Nephron progenitor cell (in vitro differentiated cells): ENCODE results near the gene PLXNA1.
A peak's percentile ranks its signal among the peaks of the same experiment; 100 is the strongest.

Experiments used
- DNase-seq: peaks from one replicate; pipeline ENCODE4 v3.0.0; 2021
- H3K27ac Mint-ChIP-seq: 2 replicates; pipeline ENCODE4 v1.8.0; 2021; ENCODE audit warnings: mild to moderate bottlenecking, moderate library complexity, mixed read lengths
- H3K27me3 Mint-ChIP-seq: 2 replicates; pipeline ENCODE4 v1.8.0; 2021; ENCODE audit warnings: mild to moderate bottlenecking, low read depth, mixed read lengths; ENCODE audit not compliant: poor library complexity
- H3K36me3 Mint-ChIP-seq: 2 replicates; pipeline ENCODE4 v1.8.0; 2021; ENCODE audit warnings: low read depth, mixed read lengths
- H3K4me1 Mint-ChIP-seq: 2 replicates; pipeline ENCODE4 v1.8.0; 2021; ENCODE audit warnings: mixed read lengths
- H3K4me3 Mint-ChIP-seq: 2 replicates; pipeline ENCODE4 v1.8.0; 2021; ENCODE audit warnings: mild to moderate bottlenecking, moderate library complexity, mixed read lengths
- H3K9me3 Mint-ChIP-seq: 2 replicates; pipeline ENCODE4 v1.8.0; 2021; ENCODE audit warnings: mild to moderate bottlenecking, moderate library complexity, mixed read lengths
- CTCF ChIP-seq: fragments of 200-600 bp; sonication (generic); IDR thresholded peaks from 2 replicates; pipeline ENCODE4 v1.5.0; 2021; ENCODE audit warnings: antibody characterized with exemption

The PLXNA1 gene

GRCh38 chr3:126986001-126986400 is 3.1 kb downstream of the PLXNA1 start:
- peaks cover 5% of the 10 kb centered on the region for H3K36me3 Mint-ChIP-seq
- H3K27me3 Mint-ChIP-seq, result peaks cover 21% of the 10 kb centered on the region
- H3K4me1 Mint-ChIP-seq, result peaks cover 24% of the 10 kb centered on the region
- H3K9me3 Mint-ChIP-seq, result no peaks in the 10 kb centered on the region
- no peak overlapping the region for H3K4me3 Mint-ChIP-seq
- peak; percentile 34 for DNase-seq
- TF ChIP-seq CTCF, result no peak
- no peak overlapping the region for H3K27ac Mint-ChIP-seq

GRCh38 chr3:126987129-126987528 is 4.2 kb downstream of the PLXNA1 start:
- Mint-ChIP-seq H3K9me3 (no peaks in the 10 kb centered on the region), H3K4me3 (no peak overlapping the region), H3K27me3 (peaks cover 10% of the 10 kb centered on the region), H3K4me1 (peaks cover 25% of the 10 kb centered on the region), H3K27ac (no peak overlapping the region), H3K36me3 (peaks cover 5% of the 10 kb centered on the region)
- TF ChIP-seq CTCF, result no peak
- DNase-seq, result no peak

- TF ChIP-seq CTCF, result no peak
- DNase-seq, result no peak
- Mint-ChIP-seq H3K27ac (no peak overlapping the region), H3K9me3 (no peaks in the 10 kb centered on the region), H3K4me3 (no peak overlapping the region), H3K4me1 (peaks cover 25% of the 10 kb centered on the region), H3K27me3 (peaks cover 6% of the 10 kb centered on the region), H3K36me3 (peaks cover 5% of the 10 kb centered on the region)
These were observed 4.7 kb downstream of the PLXNA1 start for GRCh38 chr3:126987596-126987995.

GRCh38 chr3:126988451-126989021 is 5.6 kb downstream of the PLXNA1 start:
- H3K27me3 Mint-ChIP-seq, result peaks cover 6% of the 10 kb centered on the region
- TF ChIP-seq CTCF, result no peak
- H3K27ac Mint-ChIP-seq, result no peak overlapping the region
- no peak overlapping the region for H3K4me3 Mint-ChIP-seq
- H3K4me1 Mint-ChIP-seq, result peaks cover 25% of the 10 kb centered on the region
- H3K36me3 Mint-ChIP-seq, result peaks cover 5% of the 10 kb centered on the region
- DNase-seq, result no peak
- H3K9me3 Mint-ChIP-seq, result no peaks in the 10 kb centered on the region

- Mint-ChIP-seq H3K27me3 (peaks cover 6% of the 10 kb centered on the region), H3K9me3 (no peaks in the 10 kb centered on the region), H3K4me3 (no peak overlapping the region), H3K4me1 (peaks cover 23% of the 10 kb centered on the region), H3K36me3 (peaks cover 5% of the 10 kb centered on the region), H3K27ac (no peak overlapping the region)
- DNase-seq, result no peak
- no peak for TF ChIP-seq CTCF
These were observed 6.6 kb downstream of the PLXNA1 start for GRCh38 chr3:126989316-126990023.
